SK-N-SH (cell line): ENCODE measurements around the gene TNFRSF11A.

Experiments
- CHD2 ChIP-seq: fragments of 150-350 bp; IDR thresholded peaks from 2 replicates; pipeline ENCODE4 v1.6.1; 2018; ENCODE audit warnings: low read length; ENCODE audit not compliant: partially characterized antibody
- EZH2phosphoT487 ChIP-seq: fragments of 200-600 bp; sonication (generic); IDR thresholded peaks from 2 replicates; pipeline ENCODE4 v1.6.1; 2017; ENCODE audit warnings: low read depth, mixed run types, mild to moderate bottlenecking, antibody characterized with exemption, moderate library complexity, borderline replicate concordance
- FOXM1 ChIP-seq: IDR thresholded peaks from 2 replicates; pipeline ENCODE4 v1.4.0; 2012; ENCODE audit warnings: low read depth, mild to moderate bottlenecking
- POLR2AphosphoS5 ChIP-seq: IDR thresholded peaks from 2 replicates; pipeline ENCODE4 v1.6.1; 2012; ENCODE audit warnings: low read depth, low read length
- RAD21 ChIP-seq: IDR thresholded peaks from 2 replicates; pipeline ENCODE4 v1.6.1; 2012; ENCODE audit warnings: mild to moderate bottlenecking, low read length
- RCOR1 ChIP-seq: fragments of 150-350 bp; IDR thresholded peaks from 2 replicates; pipeline ENCODE4 v1.6.1; 2017; ENCODE audit warnings: antibody characterized with exemption, low read length
- RFX5 ChIP-seq: IDR thresholded peaks from 2 replicates; pipeline ENCODE4 v1.6.1; 2012; ENCODE audit warnings: mild to moderate bottlenecking, improper control_type of control experiment, low read length
- SIN3A ChIP-seq: IDR thresholded peaks from 2 replicates; pipeline ENCODE4 v1.6.1; 2012; ENCODE audit warnings: low read depth, mild to moderate bottlenecking, low read length, moderate library complexity, borderline replicate concordance
- TF ChIP-seq, protein P1 (sequence below): fragments of 200-600 bp; sonication (generic); IDR thresholded peaks from 2 replicates; pipeline ENCODE4 v1.6.1; 2017; ENCODE audit warnings: antibody characterized with exemption, mild to moderate bottlenecking, moderate library complexity
- TF ChIP-seq, protein P2 (sequence below): fragments of 150-350 bp; IDR thresholded peaks from 2 replicates; pipeline ENCODE4 v1.6.1; 2017; ENCODE audit warnings: antibody characterized with exemption, low read length, low read depth, borderline replicate concordance
- TF ChIP-seq, protein P3 (sequence below): IDR thresholded peaks from 2 replicates; pipeline ENCODE4 v1.4.0; 2012; ENCODE audit warnings: low read depth

DNA sequence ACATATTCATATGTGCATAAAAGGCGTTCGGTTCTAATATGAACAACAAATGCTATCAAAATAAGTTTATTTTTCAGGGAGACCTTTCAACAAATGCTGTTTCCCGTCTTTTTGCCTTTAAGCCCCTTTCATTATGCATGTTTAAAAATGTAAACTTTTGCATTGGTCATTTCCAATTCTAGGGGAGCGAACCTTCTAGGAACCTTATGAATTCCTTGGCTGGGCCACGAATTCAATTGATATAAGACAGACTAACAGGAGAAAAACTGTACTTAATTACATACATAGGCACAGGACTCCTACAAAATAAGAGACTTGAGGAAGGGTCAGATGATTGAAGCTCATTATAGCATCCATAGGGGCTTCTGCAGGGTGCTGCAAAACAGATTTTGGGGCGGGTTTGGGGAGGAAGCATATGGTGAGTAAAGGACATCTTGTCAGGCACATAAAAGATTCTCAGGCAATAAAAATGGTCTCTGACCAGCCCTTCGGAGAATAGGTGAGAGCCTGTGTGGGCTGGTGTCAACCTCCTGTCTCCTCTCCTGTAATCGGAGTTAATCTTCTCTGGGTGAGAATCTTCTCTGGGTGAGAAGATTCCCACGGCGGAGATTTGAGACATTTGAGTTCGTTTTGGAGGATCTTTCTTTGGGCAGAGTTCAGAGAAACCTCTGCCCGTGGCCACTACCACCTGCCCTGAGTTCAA is 1.7 kb downstream of the TNFRSF11A start:
- TF ChIP-seq FOXM1 (no peak), CHD2 (no peak), RFX5 (no peak), POLR2AphosphoS5 (no peak), EZH2phosphoT487 (no peak), SIN3A (no peak), RAD21 (no peak), RCOR1 (no peak)
- TF ChIP-seq, protein P1, sequence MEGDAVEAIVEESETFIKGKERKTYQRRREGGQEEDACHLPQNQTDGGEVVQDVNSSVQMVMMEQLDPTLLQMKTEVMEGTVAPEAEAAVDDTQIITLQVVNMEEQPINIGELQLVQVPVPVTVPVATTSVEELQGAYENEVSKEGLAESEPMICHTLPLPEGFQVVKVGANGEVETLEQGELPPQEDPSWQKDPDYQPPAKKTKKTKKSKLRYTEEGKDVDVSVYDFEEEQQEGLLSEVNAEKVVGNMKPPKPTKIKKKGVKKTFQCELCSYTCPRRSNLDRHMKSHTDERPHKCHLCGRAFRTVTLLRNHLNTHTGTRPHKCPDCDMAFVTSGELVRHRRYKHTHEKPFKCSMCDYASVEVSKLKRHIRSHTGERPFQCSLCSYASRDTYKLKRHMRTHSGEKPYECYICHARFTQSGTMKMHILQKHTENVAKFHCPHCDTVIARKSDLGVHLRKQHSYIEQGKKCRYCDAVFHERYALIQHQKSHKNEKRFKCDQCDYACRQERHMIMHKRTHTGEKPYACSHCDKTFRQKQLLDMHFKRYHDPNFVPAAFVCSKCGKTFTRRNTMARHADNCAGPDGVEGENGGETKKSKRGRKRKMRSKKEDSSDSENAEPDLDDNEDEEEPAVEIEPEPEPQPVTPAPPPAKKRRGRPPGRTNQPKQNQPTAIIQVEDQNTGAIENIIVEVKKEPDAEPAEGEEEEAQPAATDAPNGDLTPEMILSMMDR: no peak
- TF ChIP-seq, protein P2, sequence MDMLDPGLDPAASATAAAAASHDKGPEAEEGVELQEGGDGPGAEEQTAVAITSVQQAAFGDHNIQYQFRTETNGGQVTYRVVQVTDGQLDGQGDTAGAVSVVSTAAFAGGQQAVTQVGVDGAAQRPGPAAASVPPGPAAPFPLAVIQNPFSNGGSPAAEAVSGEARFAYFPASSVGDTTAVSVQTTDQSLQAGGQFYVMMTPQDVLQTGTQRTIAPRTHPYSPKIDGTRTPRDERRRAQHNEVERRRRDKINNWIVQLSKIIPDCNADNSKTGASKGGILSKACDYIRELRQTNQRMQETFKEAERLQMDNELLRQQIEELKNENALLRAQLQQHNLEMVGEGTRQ: no peak
- TF ChIP-seq, protein P3, sequence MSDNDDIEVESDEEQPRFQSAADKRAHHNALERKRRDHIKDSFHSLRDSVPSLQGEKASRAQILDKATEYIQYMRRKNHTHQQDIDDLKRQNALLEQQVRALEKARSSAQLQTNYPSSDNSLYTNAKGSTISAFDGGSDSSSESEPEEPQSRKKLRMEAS: no peak
